Islet of Langerhans (tissue), 1 donor: ENCODE results near the gene EIF2A.
A peak's percentile ranks its signal among the peaks of the same experiment; 100 is the strongest.
"Not testable (repeated sequence)": the region's sequence is repeated elsewhere in the genome, so short reads cannot be mapped to it uniquely, and the experiment has no call there.

Source experiments
- FAIRE-seq: peaks from one replicate; lab custom pipeline; 2011; peaks lifted over from hg19 to GRCh38; lab: Jason Lieb, UNC

The EIF2A gene

GRCh38 chr3:150543531-150543930 is 3.1 kb upstream of the EIF2A start:
- no peak for FAIRE-seq

- FAIRE-seq, result no peak
Measured at GRCh38 chr3:150544041-150544440, 2.5 kb upstream of the EIF2A start.

- peak; percentile 33 for FAIRE-seq
Measured at GRCh38 chr3:150544726-150545125, 1.9 kb upstream of the EIF2A start.

- no peak for FAIRE-seq
Measured at GRCh38 chr3:150545419-150546225, 965 bp upstream of the EIF2A start.

GRCh38 chr3:150547045-150547741 is 606 bp downstream of the EIF2A start:
- no peak for FAIRE-seq

GRCh38 chr3:150555859-150556436 is 9.4 kb downstream of the EIF2A start:
- FAIRE-seq, result no peak

GRCh38 chr3:150556792-150557191 is 10.2 kb downstream of the EIF2A start:
- no peak for FAIRE-seq

- no peak for FAIRE-seq
Measured at GRCh38 chr3:150557725-150558124, 11.1 kb downstream of the EIF2A start.

GRCh38 chr3:150564243-150564642 is 17.7 kb downstream of the EIF2A start:
- FAIRE-seq, result no peak

GRCh38 chr3:150567328-150567727 is 20.7 kb downstream of the EIF2A start:
- FAIRE-seq, result no peak

- FAIRE-seq, result no peak
Measured at GRCh38 chr3:150577855-150578254, 31.3 kb downstream of the EIF2A start.

- no peak for FAIRE-seq
Measured at GRCh38 chr3:150581174-150581573, 34.6 kb downstream of the EIF2A start.

GRCh38 chr3:150582620-150583019 is 36.0 kb downstream of the EIF2A start:
- FAIRE-seq, result no peak

- FAIRE-seq, result no peak
Measured at GRCh38 chr3:150583028-150583427, 36.4 kb downstream of the EIF2A start.

GRCh38 chr3:150588027-150588830 is 41.6 kb downstream of the EIF2A start:
- no peak for FAIRE-seq

- FAIRE-seq, result no peak
Measured at GRCh38 chr3:150589759-150590158, 43.2 kb downstream of the EIF2A start.

- no peak for FAIRE-seq
Measured at GRCh38 chr3:150594150-150594549, 47.6 kb downstream of the EIF2A start.

GRCh38 chr3:150597646-150598045 is 51.1 kb downstream of the EIF2A start:
- no peak for FAIRE-seq

- no peak for FAIRE-seq
Measured at GRCh38 chr3:150599611-150600297, 53.2 kb downstream of the EIF2A start.

- not testable (repeated sequence) for FAIRE-seq
Measured at GRCh38 chr3:150600647-150601530, 54.3 kb downstream of the EIF2A start.
